ENCODE results near the gene LYL1.
A peak's percentile ranks its signal among the peaks of the same experiment; 100 is the strongest.

The LYL1 gene

DNA sequence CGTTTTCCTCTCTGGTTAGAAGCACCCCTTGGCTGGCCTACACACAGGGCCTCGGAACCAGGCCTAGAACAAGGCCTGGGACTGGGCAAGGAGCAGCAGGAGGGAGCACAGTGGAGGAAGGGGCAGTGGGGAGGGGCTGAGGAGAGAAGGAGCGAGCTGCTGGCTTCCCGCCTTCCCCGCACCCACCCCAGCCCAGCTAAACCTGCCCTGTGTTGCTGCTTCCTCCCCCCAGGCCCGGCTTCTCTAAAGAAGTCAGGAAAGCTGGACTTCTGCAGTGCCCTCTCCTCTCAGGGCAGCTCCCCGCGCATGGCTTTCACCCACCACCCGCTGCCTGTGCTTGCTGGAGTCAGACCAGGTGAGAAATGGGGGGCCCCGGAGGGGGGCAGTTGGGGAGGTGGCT lies 24.3 kb downstream of the LYL1 start:
- no peak for DNase-seq (ENCODE audit: low read depth in 2 of 2, low spot score in 1 of 2)

DNA sequence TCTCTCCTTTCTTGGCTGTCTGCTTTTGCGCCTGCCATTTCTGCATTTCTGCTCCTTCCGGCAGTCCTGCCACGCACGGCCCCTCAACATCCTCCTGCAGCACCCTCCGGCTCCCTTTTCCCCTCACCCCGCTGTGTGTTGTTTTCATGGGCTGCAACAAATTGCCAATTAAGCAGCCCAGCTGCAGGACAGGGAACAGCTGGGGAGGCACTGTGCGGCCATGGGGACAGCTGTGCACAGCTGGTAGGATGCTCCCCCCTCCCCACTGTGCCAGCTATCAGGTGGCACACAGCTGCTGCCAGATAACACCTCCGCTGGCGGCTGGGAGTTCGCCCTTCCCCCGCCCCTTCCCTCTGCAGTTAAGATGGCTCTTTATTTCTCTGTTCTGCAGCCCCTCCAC lies 25.4 kb downstream of the LYL1 start:
- no peak for DNase-seq (ENCODE audit: low read depth in 2 of 2, low spot score in 1 of 2)

- DNase-seq (ENCODE audit: low read depth in 2 of 2, low spot score in 1 of 2): no peak
Measured at GRCh38 chr19:13076787-13077186, 25.9 kb downstream of the LYL1 start.

- no peak for DNase-seq (ENCODE audit: low read depth in 2 of 2, low spot score in 1 of 2)
Measured at GRCh38 chr19:13076320-13076719, 26.3 kb downstream of the LYL1 start.

DNA sequence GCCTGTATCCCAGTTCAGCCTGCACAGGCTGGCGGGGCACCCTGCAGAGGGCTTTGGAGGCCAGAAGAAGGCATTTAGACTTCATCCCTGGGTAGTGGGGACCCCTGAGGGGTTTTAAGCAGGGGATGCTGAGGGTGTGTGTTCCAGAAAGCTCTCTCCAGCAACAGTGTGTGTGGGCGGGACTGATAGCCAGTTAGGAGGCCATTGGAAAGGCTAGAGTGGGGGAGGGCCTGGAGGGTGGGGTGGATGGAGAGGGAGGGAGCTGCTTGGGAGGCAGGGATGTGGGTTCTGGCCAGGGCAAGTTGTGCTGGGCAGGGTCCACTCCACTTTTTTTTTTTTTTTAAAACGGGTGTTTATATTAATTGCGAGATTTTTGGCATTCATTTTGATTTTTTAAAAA lies 28.3 kb downstream of the LYL1 start:
- no peak for DNase-seq (ENCODE audit: low read depth in 2 of 2, low spot score in 1 of 2)

- DNase-seq (ENCODE audit: low read depth in 2 of 2, low spot score in 1 of 2): no peak
Measured at GRCh38 chr19:13073263-13073662, 29.4 kb downstream of the LYL1 start.

GRCh38 chr19:13072188-13072908 lies 30.3 kb downstream of the LYL1 start:
- no peak for DNase-seq (ENCODE audit: low read depth in 2 of 2, low spot score in 1 of 2)

DNA sequence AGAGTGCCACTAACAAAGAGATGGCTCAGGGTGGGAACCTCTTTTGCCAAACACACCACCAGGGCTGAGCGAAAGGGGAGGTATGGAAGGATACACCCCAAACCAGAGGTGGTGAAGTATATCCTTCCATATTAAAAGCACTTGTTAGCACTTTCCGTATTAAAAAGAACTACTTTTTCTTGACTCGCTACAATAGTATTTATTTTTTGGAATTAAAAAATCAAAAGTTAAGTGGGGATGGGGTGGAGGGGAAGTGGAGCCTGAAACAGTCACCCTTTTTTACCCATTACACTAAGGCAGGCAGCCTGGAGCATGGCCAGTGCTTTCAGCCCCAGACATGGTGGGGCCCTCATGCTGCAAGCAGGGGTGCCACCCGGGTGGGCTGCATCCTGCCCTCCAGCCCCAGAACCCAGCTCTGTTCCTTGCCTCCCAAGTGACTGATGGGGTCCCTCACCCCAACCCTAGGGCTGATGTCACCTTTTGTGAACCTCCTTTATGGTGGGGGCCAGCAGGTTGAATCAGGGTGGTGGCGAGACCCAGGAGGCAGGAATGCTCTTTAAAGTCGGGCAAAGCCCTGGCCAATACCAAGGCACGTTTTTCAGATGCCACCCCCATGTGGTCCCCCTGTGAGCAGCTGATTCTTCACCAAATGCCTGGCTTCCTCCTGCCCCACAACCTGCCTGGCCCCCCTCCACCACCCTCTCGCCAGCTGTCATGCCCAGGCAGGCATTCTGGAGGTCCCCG lies 31.0 kb downstream of the LYL1 start:
- DNase-seq (ENCODE audit: low read depth in 2 of 2, low spot score in 1 of 2): no peak

DNA sequence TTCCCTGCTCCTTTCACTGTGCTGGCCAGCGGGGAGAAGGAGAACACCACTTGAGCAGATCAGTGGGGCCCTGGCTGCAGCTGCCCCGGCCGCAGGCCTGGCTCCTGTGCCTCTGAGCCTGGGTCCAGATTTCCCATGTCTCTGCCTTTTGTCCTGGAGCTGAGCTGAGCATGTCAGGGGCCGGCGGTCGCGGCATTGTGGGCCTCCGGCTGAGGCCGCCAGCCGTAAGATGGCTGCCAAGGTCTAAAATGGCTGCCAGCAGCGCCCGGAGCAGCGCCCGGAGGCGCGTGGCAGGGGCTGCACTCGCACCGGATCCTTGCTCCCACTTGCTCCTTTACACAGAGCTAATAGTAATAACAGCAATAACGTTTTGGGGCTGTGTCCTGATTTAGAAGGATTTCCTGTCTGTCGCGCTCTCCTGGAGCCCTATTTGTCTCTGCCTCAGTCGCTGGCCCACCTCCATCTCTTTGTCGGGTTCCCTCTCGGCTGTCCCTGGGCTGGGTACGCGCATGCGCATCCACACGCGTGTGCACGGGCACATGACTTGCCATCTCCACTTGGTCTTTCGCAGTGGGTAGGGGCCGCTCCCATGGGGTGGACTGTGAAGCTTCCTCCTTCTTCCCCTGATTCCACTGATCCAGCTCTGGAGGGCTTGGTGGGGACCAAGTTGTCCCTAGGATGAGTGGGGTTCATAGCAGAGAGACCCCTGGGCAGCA lies 32.1 kb downstream of the LYL1 start:
- DNase-seq (ENCODE audit: low read depth in 2 of 2, low spot score in 1 of 2): no peak

DNA sequence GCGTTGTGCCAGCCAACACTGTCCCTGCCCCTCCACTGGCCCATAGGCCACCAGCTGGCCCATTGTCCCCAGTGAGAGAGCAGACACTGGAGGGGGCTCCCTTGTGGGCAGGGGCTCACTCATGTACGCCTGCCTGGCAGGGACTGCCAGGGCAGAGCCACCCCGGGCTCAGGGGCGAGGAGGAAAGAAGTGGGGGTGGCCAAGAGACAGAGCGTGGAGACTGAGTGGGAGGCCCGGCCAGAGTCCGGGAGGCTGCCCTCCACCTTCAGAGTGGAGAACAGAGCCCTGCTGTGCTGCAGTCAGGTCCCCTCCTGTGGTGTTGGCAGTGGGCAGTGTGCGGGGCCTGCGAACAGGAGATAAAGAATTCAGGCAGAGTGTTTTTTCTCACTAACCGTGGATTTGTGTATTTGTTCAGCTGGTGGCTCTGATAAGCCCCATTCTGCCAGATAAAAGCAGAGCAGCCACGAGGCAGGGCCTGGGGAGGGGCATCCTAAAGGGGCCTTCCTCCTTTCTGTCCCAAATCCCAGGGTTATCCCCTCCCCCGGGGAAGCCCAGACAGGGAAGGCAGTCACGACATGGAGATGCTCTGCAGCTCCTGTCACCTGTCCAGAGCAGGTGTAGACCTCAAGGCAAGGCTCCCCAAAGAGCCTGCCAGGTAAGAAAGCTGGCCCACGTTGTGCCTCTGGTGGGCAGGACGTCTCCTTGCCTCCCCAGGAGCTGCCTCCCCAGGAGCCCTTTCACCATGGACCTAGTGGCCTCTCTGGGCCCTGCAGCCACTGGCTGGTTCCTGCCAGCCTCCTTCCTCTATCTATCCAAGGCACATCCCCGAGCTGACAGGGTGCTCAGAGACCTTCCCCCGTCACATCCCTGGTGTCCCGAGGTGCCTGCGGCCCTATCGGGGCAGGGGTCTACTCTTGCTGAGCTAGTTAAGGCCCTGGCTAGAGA lies 33.0 kb downstream of the LYL1 start:
- DNase-seq (ENCODE audit: low read depth in 2 of 2, low spot score in 1 of 2): no peak

GRCh38 chr19:13068085-13068846 lies 34.4 kb downstream of the LYL1 start:
- DNase-seq (ENCODE audit: low read depth in 2 of 2, low spot score in 1 of 2): no peak

- DNase-seq (ENCODE audit: low read depth in 2 of 2, low spot score in 1 of 2): no peak
Measured at GRCh38 chr19:13066933-13067807, 35.5 kb downstream of the LYL1 start.

GRCh38 chr19:13066226-13066625 lies 36.4 kb downstream of the LYL1 start:
- DNase-seq (ENCODE audit: low read depth in 2 of 2, low spot score in 1 of 2): no peak

GRCh38 chr19:13064092-13064489 lies 38.6 kb downstream of the LYL1 start:
- no peak for DNase-seq (ENCODE audit: low read depth in 2 of 2, low spot score in 1 of 2)

- no peak for DNase-seq (ENCODE audit: low read depth in 2 of 2, low spot score in 1 of 2)
Measured at GRCh38 chr19:13063461-13064091, 39.1 kb downstream of the LYL1 start.

- no peak for DNase-seq (ENCODE audit: low read depth in 2 of 2, low spot score in 1 of 2)
Measured at GRCh38 chr19:13062317-13062716, 40.3 kb downstream of the LYL1 start.

GRCh38 chr19:13060964-13061927 lies 41.4 kb downstream of the LYL1 start:
- DNase-seq (ENCODE audit: low read depth in 2 of 2, low spot score in 1 of 2): peak; percentile 44 to 56

Measured in stimulated activated CD8-positive, alpha-beta memory T cell treated with anti-CD3 and anti-CD28 coated beads, Interleukin-4, amount 100 ng/mL, for 4 hours (primary cell).